Liver (tissue), 9 donors: ENCODE data around the gene PHF21B. TPM values are rescaled to one million over a fixed set of nuclear protein-coding genes. Genes with fewer than 3 reads are reported as not detected.

ENCODE experiments used
- DNase-seq: peaks from one replicate; pipeline ENCODE4 v3.0.0-alpha.2; 2017; ENCODE audit warnings: low spot score
- H3K27ac ChIP-seq, 2 donors: one replicate each; pipeline ENCODE4 v1.7.0; 2013; ENCODE audit warnings: inconsistent platforms in 2 of 2, low read length in 2 of 2, control low read depth in 1 of 2, low read depth in 1 of 2, mild to moderate bottlenecking in 1 of 2
- H3K27me3 ChIP-seq, 4 donors: one replicate each; pipeline versions ENCODE4 v1.6.1 to v1.7.0; 2013; ENCODE audit warnings: low read length in 3 of 4, inconsistent platforms in 1 of 4, mild to moderate bottlenecking in 1 of 4, moderate library complexity in 1 of 4; ENCODE audit not compliant: control insufficient read depth in 4 of 4, insufficient read depth in 4 of 4
- H3K36me3 ChIP-seq, 4 donors: one replicate each; pipeline versions ENCODE4 v1.6.1 to v1.7.0; 2013; ENCODE audit warnings: low read length in 3 of 4, mild to moderate bottlenecking in 3 of 4, low read depth in 1 of 4, moderate library complexity in 1 of 4; ENCODE audit not compliant: control insufficient read depth in 4 of 4, insufficient read depth in 3 of 4
- H3K4me1 ChIP-seq, 4 donors: one replicate each; pipeline versions ENCODE4 v1.6.1 to v1.7.0; 2013; ENCODE audit warnings: low read length in 3 of 4, mild to moderate bottlenecking in 3 of 4, moderate library complexity in 1 of 4; ENCODE audit not compliant: control insufficient read depth in 4 of 4, insufficient read depth in 4 of 4
- H3K4me3 ChIP-seq, 3 donors: one replicate each; pipeline versions ENCODE4 v1.6.1 to v1.7.0; 2013; ENCODE audit warnings: low read length in 3 of 3, control low read depth in 1 of 3, low read depth in 1 of 3, mild to moderate bottlenecking in 1 of 3
- H3K9ac ChIP-seq, 2 donors: one replicate each; pipeline ENCODE4 v1.7.0; 2013; ENCODE audit warnings: low read length in 2 of 2, mild to moderate bottlenecking in 2 of 2, moderate library complexity in 2 of 2, control low read depth in 1 of 2, low read depth in 1 of 2
- H3K9me3 ChIP-seq, 4 donors: one replicate each; pipeline versions ENCODE4 v1.6.1 to v1.7.0; 2013; ENCODE audit warnings: low read length in 3 of 4; ENCODE audit not compliant: control insufficient read depth in 4 of 4
- EGR1 ChIP-seq, 2 donors: IDR thresholded peaks; 2 replicates each; pipeline ENCODE4 v1.6.1; 2016 to 2018; ENCODE audit warnings: antibody characterized with exemption in 2 of 2, low read depth in 2 of 2
- FOXA2 ChIP-seq: IDR thresholded peaks from 2 replicates; pipeline ENCODE4 v1.6.1; 2016; ENCODE audit warnings: antibody characterized with exemption
- GABPA ChIP-seq, 2 donors: IDR thresholded peaks in 1 of 2; conservative IDR thresholded peaks in 1 of 2; 2 replicates each; pipeline ENCODE4 v1.6.1; 2016; ENCODE audit warnings: antibody characterized with exemption in 2 of 2, mild to moderate bottlenecking in 1 of 2, moderate library complexity in 1 of 2
- HNF4A ChIP-seq, 2 donors: conservative IDR thresholded peaks; 2 replicates each; pipeline ENCODE4 v1.6.1; 2016; ENCODE audit warnings: antibody characterized with exemption in 2 of 2, mild to moderate bottlenecking in 2 of 2
- HNF4G ChIP-seq: IDR thresholded peaks from 2 replicates; pipeline ENCODE4 v1.6.1; 2016; ENCODE audit warnings: antibody characterized with exemption
- NR2F2 ChIP-seq: IDR thresholded peaks from 2 replicates; pipeline ENCODE4 v1.6.1; 2016; ENCODE audit warnings: antibody characterized with exemption
- REST ChIP-seq: IDR thresholded peaks from 2 replicates; pipeline ENCODE4 v1.6.1; 2016; ENCODE audit warnings: antibody characterized with exemption, mild to moderate bottlenecking
- RXRA ChIP-seq, 2 donors: IDR thresholded peaks; 2 replicates each; pipeline ENCODE4 v1.6.1; 2017 to 2018; ENCODE audit warnings: antibody characterized with exemption in 2 of 2, mild to moderate bottlenecking in 1 of 2
- SP1 ChIP-seq: IDR thresholded peaks from 2 replicates; pipeline ENCODE4 v1.6.1; 2018; ENCODE audit warnings: antibody characterized with exemption, mild to moderate bottlenecking
- TAF1 ChIP-seq: conservative IDR thresholded peaks from 2 replicates; pipeline ENCODE4 v1.6.1; 2016; ENCODE audit warnings: antibody characterized with exemption, mild to moderate bottlenecking
- YY1 ChIP-seq: IDR thresholded peaks from 2 replicates; pipeline ENCODE4 v1.6.1; 2016; ENCODE audit warnings: antibody characterized with exemption, mild to moderate bottlenecking
- ZBTB33 ChIP-seq: IDR thresholded peaks from 2 replicates; pipeline ENCODE4 v1.6.1; 2016; ENCODE audit warnings: antibody characterized with exemption
- WGBS: extraction: QIAGEN DNeasy Blood & Tissue Kit; methylation state at CpG from one replicate; pipeline ENCODE4 v1.1.7; 2013; 5-methylcytosine and 5-hydroxymethylcytosine counted together
- polyA plus RNA-seq, 2 donors: library from polyadenylated mRNA; stranded (reverse) in 1 of 2; unstranded in 1 of 2; fragments of 200-250 nt in 1 of 2; fragments of >200 nt in 1 of 2; fragmentation: Nextera tagmentation in 1 of 2; extraction: Ambion mirVana in 1 of 2; gene quantifications; one replicate each; pipeline versions ENCODE4 v1.2.1 to v1.2.3, GENCODE V29; 2013 to 2015
- total RNA-seq, 2 donors: library from RNA; depleted of rRNA; stranded (reverse); fragments of >200 nt; gene quantifications; one replicate each; pipeline ENCODE4 v1.2.3, GENCODE V29; 2014
- TF ChIP-seq, protein P1 (sequence below): fragments of 150-350 bp; IDR thresholded peaks from 2 replicates; pipeline ENCODE4 v1.5.1; 2017; ENCODE audit warnings: improper control_type of control experiment, low read depth, low read length; ENCODE audit not compliant: missing input control
- donor health status: healthy.
- donor health status: healthy.
- donor health status: healthy.
- donor health status: healthy.
- donor health status: healthy.

PHF21B gene
- total and polyA plus RNA-seq, 4 donors = not detected

GRCh38 chr22:45029501-45029900 lies 19.7 kb upstream of the PHF21B start:
- H3K4me3 ChIP-seq = no peak overlapping the region
- peaks cover 0 to 1% (median 0%) of the 10 kb centered on the region in 4 donors for H3K27me3 ChIP-seq
- H3K9me3 ChIP-seq = no peaks in the 10 kb centered on the region
- TF ChIP-seq TAF1 (no peak), GABPA (IDR thresholded peaks at IDR 0.05 in 1 of 2, conservative IDR thresholded peaks at IDR 0.05 in 1 of 2) (no peak), HNF4G (no peak), HNF4A (conservative IDR thresholded peaks at IDR 0.05) (no peak), YY1 (no peak), ZBTB33 (no peak)
- TF ChIP-seq, protein P1, sequence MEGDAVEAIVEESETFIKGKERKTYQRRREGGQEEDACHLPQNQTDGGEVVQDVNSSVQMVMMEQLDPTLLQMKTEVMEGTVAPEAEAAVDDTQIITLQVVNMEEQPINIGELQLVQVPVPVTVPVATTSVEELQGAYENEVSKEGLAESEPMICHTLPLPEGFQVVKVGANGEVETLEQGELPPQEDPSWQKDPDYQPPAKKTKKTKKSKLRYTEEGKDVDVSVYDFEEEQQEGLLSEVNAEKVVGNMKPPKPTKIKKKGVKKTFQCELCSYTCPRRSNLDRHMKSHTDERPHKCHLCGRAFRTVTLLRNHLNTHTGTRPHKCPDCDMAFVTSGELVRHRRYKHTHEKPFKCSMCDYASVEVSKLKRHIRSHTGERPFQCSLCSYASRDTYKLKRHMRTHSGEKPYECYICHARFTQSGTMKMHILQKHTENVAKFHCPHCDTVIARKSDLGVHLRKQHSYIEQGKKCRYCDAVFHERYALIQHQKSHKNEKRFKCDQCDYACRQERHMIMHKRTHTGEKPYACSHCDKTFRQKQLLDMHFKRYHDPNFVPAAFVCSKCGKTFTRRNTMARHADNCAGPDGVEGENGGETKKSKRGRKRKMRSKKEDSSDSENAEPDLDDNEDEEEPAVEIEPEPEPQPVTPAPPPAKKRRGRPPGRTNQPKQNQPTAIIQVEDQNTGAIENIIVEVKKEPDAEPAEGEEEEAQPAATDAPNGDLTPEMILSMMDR = no peak
- H3K36me3 ChIP-seq = no peaks in the 10 kb centered on the region
- no peak overlapping the region for H3K27ac ChIP-seq
- no peak for DNase-seq
- 76% methylated on average over 6 of the region's 6 CpGs for WGBS
- no peak overlapping the region for H3K9ac ChIP-seq
- no peaks in the 10 kb centered on the region for H3K4me1 ChIP-seq

DNA sequence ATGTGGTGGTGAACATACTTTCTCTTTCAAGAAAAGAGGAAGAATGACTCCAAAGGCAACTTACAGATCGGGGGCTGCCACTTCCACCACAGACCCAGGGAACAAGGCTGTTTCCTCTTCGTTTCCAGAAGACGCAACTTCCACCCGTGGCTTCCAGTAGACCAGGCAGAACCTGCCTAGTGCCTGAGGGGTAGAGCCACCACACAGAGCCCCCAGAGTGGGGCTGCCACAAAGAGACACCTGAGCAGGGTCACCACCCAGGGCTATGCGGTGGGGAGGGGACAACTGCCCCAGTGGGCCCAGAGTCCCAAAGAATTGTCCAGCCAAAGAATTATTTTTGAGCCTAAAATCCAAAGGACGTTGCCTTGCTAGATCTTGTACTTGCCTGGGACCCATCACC lies 16.7 kb upstream of the PHF21B start:
- WGBS = 66% methylated on average over 6 of the region's 6 CpGs
- H3K27ac ChIP-seq = no peak overlapping the region
- TF ChIP-seq SP1 = no peak
- DNase-seq = no peak
- no peak overlapping the region for H3K4me3 ChIP-seq
- H3K9me3 ChIP-seq = no peaks in the 10 kb centered on the region
- H3K4me1 ChIP-seq = no peaks in the 10 kb centered on the region
- H3K9ac ChIP-seq = no peak overlapping the region
- no peaks in the 10 kb centered on the region for H3K36me3 ChIP-seq
- H3K27me3 ChIP-seq = peaks cover 0 to 4% (median 0%) of the 10 kb centered on the region in 4 donors

GRCh38 chr22:45023431-45023830 lies 13.6 kb upstream of the PHF21B start:
- TF ChIP-seq REST (no peak), ZBTB33 (no peak), YY1 (no peak), HNF4A (conservative IDR thresholded peaks at IDR 0.05) (no peak), SP1 (no peak), FOXA2 (no peak), NR2F2 (no peak), EGR1 (IDR thresholded peaks at IDR 0.05; ENCODE audit: low read depth in 2 of 2) (no peak), RXRA (IDR thresholded peaks at IDR 0.05) (no peak)
- H3K36me3 ChIP-seq = no peaks in the 10 kb centered on the region
- WGBS = 39% methylated on average over 9 of the region's 9 CpGs
- H3K4me1 ChIP-seq = no peaks in the 10 kb centered on the region
- no peak overlapping the region for H3K27ac ChIP-seq
- no peak overlapping the region for H3K9ac ChIP-seq
- no peak overlapping the region for H3K4me3 ChIP-seq
- H3K9me3 ChIP-seq = no peaks in the 10 kb centered on the region
- peaks cover 0 to 6% (median 0%) of the 10 kb centered on the region in 4 donors for H3K27me3 ChIP-seq
- DNase-seq = no peak
